Transverse colon (tissue), 4 donors: Measurements from ENCODE around the gene ARHGAP5.

Experiments
- CTCF ChIP-seq, 5 experiments: fragments of 200-600 bp in 3 of 5; fragments of 450-650 bp in 2 of 5; sonication (generic) in 3 of 5; IDR thresholded peaks; 1 replicate in 2 of 5; 2 replicates in 3 of 5; pipeline ENCODE4 v1.5.1; 2016 to 2017; ENCODE audit warnings: antibody characterized with exemption in 5 of 5, inconsistent platforms in 3 of 5, mild to moderate bottlenecking in 2 of 5, moderate library complexity in 1 of 5
- EP300 ChIP-seq: sonication (generic); formaldehyde crosslinking; IDR thresholded peaks from one replicate; pipeline ENCODE4 v1.6.1; 2017; ENCODE audit warnings: antibody characterized with exemption, low read depth
- POLR2A ChIP-seq: fragments of 450-650 bp; IDR thresholded peaks from one replicate; pipeline ENCODE4 v1.6.1; 2016; ENCODE audit warnings: antibody characterized with exemption, mild to moderate bottlenecking, moderate library complexity
- POLR2AphosphoS5 ChIP-seq, 3 donors: sonication (generic); formaldehyde crosslinking; IDR thresholded peaks; one replicate each; pipeline ENCODE4 v1.6.1; 2016; ENCODE audit warnings: antibody characterized with exemption in 3 of 3

- no peak for TF ChIP-seq POLR2A
- no peak for TF ChIP-seq CTCF (IDR thresholded peaks at IDR 0.05)
- TF ChIP-seq EP300, result no peak
- TF ChIP-seq POLR2AphosphoS5 (IDR thresholded peaks at IDR 0.05), result no peak
Observed at GRCh38 chr14:32129124-32129523, 52.0 kb downstream of the ARHGAP5 start.
